Breast epithelium (tissue), 4 donors: ENCODE data around the gene HOXB6. TPM values are rescaled to one million over a fixed set of nuclear protein-coding genes. Genes with fewer than 3 reads are reported as not detected.

Source experiments
- DNase-seq, 2 donors: peaks; one replicate each; pipeline ENCODE4 v3.0.0-alpha.2; 2019; ENCODE audit warnings: low spot score in 2 of 2
- H3K27ac ChIP-seq, 2 donors: fragments of 200-600 bp; sonication (generic) in 1 of 2; one replicate each; pipeline ENCODE4 v1.5.1; 2016 to 2019; ENCODE audit warnings: mild to moderate bottlenecking in 1 of 2
- H3K27me3 ChIP-seq, 2 donors: fragments of 200-600 bp; sonication (generic) in 1 of 2; one replicate each; pipeline versions ENCODE4 v1.5.1 to v1.6.0; 2017 to 2019; ENCODE audit warnings: control low read depth in 1 of 2, mild to moderate bottlenecking in 1 of 2
- H3K36me3 ChIP-seq: fragments of 200-600 bp; one replicate; pipeline ENCODE4 v1.5.1; 2019
- H3K4me1 ChIP-seq, 2 donors: fragments of 200-600 bp; sonication (generic); one replicate each; pipeline ENCODE4 v1.5.1; 2016 to 2019; ENCODE audit warnings: control low read depth in 1 of 2
- H3K4me3 ChIP-seq, 3 donors: fragments of 200-600 bp; sonication (generic); 1 replicate in 2 of 3; 2 replicates in 1 of 3; pipeline ENCODE4 v1.5.1; 2016 to 2019; ENCODE audit warnings: mild to moderate bottlenecking in 3 of 3, moderate library complexity in 2 of 3
- H3K9me3 ChIP-seq, 2 donors: fragments of 200-600 bp; sonication (generic) in 1 of 2; one replicate each; pipeline ENCODE4 v1.5.1; 2016 to 2019; ENCODE audit warnings: control low read depth in 1 of 2
- POLR2A ChIP-seq: fragments of 450-650 bp; IDR thresholded peaks from one replicate; pipeline ENCODE4 v1.6.1; 2016; ENCODE audit warnings: antibody characterized with exemption, mild to moderate bottlenecking, moderate library complexity
- POLR2AphosphoS5 ChIP-seq, 3 donors: sonication (generic); formaldehyde crosslinking; IDR thresholded peaks; one replicate each; pipeline ENCODE4 v1.6.1; 2017; ENCODE audit warnings: antibody characterized with exemption in 3 of 3
- intact Hi-C: fragments of 100-400 bp; cut with DNase I; formaldehyde crosslinking; loops from one replicate; pipeline ENCODE4 v1.15.1; 2023; ENCODE audit warnings: low total_unique reads
- total RNA-seq, 3 donors: library from RNA; depleted of rRNA; stranded (reverse); fragments of >200 nt; gene quantifications; one replicate each; pipeline ENCODE4 v1.1.0, GENCODE V29; 2016
- TF ChIP-seq, protein P1 (sequence below), 3 donors: fragments of 450-650 bp; IDR thresholded peaks; one replicate each; pipeline ENCODE4 v1.5.1; 2016 to 2017; ENCODE audit warnings: antibody characterized with exemption in 3 of 3, mild to moderate bottlenecking in 3 of 3, moderate library complexity in 3 of 3

Gene HOXB6
- total RNA-seq, 3 donors from 2014 or later = 1.0 to 24.9 (median 18.2) TPM

DNA sequence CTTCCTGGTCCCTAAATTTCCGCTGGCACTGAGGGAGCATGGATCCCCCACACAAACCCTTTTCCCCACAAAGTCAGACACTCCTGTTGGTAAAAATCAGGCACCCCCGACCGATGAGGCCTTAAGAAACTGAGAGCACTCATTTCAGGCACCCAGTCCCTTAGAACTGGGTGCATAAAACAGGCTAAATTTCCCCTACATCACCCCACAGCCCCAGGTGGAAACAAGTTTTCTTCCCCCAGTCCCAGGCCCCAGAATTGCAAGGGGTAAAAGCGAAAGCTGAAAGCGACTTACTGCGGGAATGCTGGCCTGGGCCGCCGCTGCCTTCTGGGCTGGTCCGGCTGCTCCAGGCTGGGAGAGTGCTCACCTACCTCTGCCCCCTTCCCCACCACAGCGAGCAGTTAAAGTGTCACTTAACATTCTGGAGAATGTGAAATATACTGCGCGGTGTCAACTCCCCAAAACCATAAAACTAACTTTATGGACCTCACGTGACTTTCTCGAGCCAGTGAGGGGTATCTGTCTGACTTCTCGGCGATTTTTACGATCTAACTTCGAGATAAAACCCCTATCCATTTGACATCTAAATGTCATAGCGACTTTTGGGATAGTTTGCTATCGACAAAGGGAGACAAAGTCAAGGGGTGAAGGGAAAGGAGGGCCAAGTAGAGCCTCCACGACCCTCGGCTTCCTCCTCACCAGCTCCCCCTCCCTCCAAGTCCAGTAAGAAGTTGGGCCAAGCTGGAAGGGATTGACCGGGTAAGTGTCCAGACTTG is 14.8 kb downstream of the HOXB6 start, which contains the start of gene HOXB3:
Gene HOXB3, minus strand, starts transcription at position 411 of the 776 bp plus-strand sequence. CDS start 37,767 bp downstream, outside the sequence.
- Histone ChIP-seq H3K36me3 (no peaks in the 10 kb centered on the region), H3K9me3 (no peaks in the 10 kb centered on the region), H3K4me3 (peak within 1 kb of the TSS in 1 of 3 donors; percentile 7), H3K4me1 (no peaks in the 10 kb centered on the region), H3K27ac (no peak within 1 kb of the TSS), H3K27me3 (peaks cover 0 to 74% of the 10 kb centered on the region in 2 donors)
- intact Hi-C loops = loop anchor here (5.0 kb wide), 1 partner anchor 98 kb away; no protein-coding TSS in a partner anchor
- no peak for TF ChIP-seq POLR2A
- DNase-seq = no peak

DNA sequence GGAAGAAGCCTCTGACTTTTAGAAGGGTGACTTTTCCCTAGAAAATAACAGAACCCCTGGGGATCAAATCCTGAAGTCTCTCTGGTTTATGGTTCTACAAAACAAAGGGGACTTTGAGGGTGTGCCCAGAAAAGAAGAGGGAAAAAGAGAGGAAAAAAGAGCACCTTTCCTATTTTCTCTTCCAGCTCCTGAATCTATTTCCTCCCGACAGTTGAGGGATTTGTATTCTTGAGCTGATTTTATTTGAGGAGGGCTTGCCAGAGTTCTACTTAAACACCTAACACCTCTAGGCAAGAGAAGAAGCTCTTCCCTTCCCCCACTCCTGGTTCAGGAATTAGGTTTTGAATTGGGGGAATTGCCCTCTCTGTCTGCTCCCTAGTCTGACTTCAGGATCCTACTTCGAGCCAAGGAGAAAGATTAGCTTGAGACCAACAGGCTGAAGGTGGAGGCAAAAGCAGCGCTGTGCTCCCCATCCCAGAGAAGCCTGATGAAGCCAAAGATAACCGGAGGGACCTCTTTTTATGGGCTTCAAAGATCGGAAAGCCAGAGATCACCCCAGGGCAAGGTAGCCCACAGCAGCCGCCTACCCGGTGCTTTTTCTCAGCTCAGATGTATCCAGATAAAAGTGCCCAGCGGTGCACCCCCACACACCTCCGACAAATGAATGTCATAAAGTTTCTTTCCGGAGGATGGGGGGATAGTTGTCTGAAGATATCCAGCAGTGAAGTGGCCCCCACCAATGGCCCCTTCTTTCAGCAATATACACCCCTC is 15.5 kb downstream of the HOXB6 start:
- DNase-seq = no peak
- Histone ChIP-seq H3K27me3 (peaks cover 0 to 74% of the 10 kb centered on the region in 2 donors), H3K4me1 (no peaks in the 10 kb centered on the region), H3K9me3 (no peaks in the 10 kb centered on the region), H3K4me3 (no peak overlapping the region), H3K36me3 (no peaks in the 10 kb centered on the region), H3K27ac (no peak overlapping the region)
- intact Hi-C loops = no loop called here
- no peak for TF ChIP-seq POLR2A
- TF ChIP-seq, protein P1, sequence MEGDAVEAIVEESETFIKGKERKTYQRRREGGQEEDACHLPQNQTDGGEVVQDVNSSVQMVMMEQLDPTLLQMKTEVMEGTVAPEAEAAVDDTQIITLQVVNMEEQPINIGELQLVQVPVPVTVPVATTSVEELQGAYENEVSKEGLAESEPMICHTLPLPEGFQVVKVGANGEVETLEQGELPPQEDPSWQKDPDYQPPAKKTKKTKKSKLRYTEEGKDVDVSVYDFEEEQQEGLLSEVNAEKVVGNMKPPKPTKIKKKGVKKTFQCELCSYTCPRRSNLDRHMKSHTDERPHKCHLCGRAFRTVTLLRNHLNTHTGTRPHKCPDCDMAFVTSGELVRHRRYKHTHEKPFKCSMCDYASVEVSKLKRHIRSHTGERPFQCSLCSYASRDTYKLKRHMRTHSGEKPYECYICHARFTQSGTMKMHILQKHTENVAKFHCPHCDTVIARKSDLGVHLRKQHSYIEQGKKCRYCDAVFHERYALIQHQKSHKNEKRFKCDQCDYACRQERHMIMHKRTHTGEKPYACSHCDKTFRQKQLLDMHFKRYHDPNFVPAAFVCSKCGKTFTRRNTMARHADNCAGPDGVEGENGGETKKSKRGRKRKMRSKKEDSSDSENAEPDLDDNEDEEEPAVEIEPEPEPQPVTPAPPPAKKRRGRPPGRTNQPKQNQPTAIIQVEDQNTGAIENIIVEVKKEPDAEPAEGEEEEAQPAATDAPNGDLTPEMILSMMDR (IDR thresholded peaks at IDR 0.05) = no peak
- no peak for TF ChIP-seq POLR2AphosphoS5 (IDR thresholded peaks at IDR 0.05)

DNA sequence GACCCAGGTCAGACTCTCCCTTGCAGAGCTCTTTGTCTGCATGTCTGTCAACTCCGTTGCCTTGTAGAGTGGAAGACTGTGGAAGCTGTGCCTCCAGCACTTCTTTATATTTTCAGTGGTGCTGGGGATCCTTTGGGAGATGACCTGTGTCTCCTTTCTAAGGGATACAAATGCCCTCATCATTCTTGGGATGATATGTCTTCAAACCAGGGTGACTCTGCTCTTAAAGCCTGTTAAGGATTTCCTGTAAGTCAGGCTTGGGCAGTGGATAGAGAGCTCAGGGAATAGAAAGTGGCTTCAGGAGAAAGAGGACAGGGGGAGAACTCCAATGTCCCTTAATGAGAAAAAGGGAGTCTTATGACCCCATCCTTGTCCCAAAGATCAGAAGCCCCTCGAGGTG is 16.3 kb downstream of the HOXB6 start:
- no peak for DNase-seq
- no peak for TF ChIP-seq POLR2AphosphoS5 (IDR thresholded peaks at IDR 0.05)
- TF ChIP-seq, protein P1 (IDR thresholded peaks at IDR 0.05) = no peak
- TF ChIP-seq POLR2A = no peak
- H3K9me3 ChIP-seq = no peaks in the 10 kb centered on the region
- H3K27me3 ChIP-seq = peaks cover 0 to 76% of the 10 kb centered on the region in 2 donors
- no peak overlapping the region for H3K4me3 ChIP-seq
- H3K4me1 ChIP-seq = no peaks in the 10 kb centered on the region
- H3K36me3 ChIP-seq = no peaks in the 10 kb centered on the region
- H3K27ac ChIP-seq = no peak overlapping the region
- intact Hi-C loops = no loop called here

DNA sequence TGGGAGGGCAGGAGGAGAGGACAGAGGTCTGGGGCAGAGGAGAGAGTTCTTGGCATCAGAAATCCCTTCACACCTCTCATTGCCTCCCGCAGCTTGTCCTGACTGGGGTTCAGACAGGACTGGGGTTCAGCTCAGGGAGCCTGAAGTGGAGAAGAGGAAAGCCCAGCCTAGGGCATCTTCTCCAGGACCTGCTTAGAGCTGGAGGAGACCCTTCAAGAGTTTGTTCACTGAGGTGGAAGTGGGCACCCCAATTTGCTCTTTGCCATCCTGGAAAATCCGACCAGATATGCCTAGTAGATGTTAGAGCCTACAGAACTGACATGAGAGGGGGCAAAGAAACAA is 16.7 kb downstream of the HOXB6 start:
- Histone ChIP-seq H3K27ac (no peak overlapping the region), H3K36me3 (no peaks in the 10 kb centered on the region), H3K4me3 (no peak overlapping the region), H3K9me3 (no peaks in the 10 kb centered on the region), H3K4me1 (no peaks in the 10 kb centered on the region), H3K27me3 (peaks cover 0 to 76% of the 10 kb centered on the region in 2 donors)
- DNase-seq = no peak
- intact Hi-C loops = no loop called here
- TF ChIP-seq, protein P1 (IDR thresholded peaks at IDR 0.05) = no peak
- no peak for TF ChIP-seq POLR2AphosphoS5 (IDR thresholded peaks at IDR 0.05)
- no peak for TF ChIP-seq POLR2A

DNA sequence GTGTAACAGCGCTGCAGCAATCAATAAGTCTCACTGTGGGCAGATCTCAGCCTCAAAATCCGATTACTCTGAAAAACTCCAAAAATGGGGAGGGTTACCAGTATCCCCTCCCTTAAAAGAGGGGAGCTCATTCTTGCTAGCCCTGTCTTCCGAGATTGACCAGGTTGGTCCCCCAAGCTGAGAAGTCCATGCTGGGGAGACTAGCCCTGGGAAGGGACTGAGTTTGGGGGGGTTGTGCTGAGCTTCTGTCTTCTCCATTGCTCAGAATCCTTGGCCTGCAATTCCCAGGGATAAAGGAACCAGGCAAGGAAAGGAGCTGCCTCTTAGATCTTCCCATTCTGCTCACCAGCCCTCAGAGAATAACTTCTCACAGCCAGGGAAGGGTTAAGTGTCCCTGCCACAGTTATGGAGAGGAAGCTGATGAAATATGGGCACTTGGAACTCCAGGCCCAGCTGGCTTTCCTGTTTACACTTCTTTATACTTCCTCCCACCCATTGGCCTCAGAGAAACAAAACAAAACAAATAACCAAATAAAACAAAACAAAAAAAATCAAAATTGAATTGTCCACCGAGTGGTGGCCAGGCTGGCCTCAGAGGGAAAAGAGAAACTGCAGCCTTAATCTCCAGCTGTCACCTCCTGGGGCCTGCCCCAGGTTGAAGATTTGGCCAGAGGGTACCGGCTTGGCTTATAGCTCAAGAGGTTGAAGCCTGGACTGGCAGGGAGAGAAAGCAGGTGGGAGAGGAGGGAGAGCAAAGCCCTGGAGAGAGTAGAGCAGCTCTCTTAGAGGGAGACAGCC is 17.3 kb downstream of the HOXB6 start:
- intact Hi-C loops = no loop called here
- Histone ChIP-seq H3K4me3 (no peak overlapping the region), H3K36me3 (no peaks in the 10 kb centered on the region), H3K4me1 (no peaks in the 10 kb centered on the region), H3K27ac (peak overlapping the region in 1 of 2 donors; percentile 57), H3K27me3 (peaks cover 0 to 76% of the 10 kb centered on the region in 2 donors), H3K9me3 (no peaks in the 10 kb centered on the region)
- no peak for DNase-seq
- no peak for TF ChIP-seq POLR2A
- TF ChIP-seq, protein P1 (IDR thresholded peaks at IDR 0.05) = no peak
